Measurements from ENCODE around the gene MAS1L.

MAS1L gene

DNA sequence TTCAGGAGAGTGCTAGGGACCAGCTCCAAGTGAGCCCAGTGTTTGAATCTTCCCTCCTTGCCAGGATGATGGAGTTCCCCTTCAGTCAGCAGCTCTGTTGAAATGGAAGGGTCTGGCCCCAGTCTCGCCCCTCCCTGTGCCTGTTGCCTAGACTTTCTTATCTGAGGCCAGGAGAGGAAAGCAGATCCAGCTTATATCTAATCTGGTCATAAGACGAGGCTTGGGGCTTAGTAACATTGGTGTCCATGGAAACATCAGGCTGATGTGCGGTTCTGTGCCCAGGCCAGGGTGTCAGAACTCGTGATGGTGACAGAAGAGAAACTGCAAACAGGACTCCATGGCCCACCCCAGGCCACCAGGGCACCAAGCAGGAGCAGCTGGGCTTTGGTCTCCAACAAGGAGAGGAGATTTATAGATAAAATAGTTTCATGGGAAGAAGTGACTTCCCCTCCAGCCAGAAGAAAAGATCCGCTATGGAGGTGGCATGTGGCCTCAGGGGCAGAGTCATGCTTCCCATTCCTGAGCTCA is 9.8 kb downstream of the MAS1L start:
- DNase-seq (ENCODE audit: low read depth): no peak
- H3K4me3 ChIP-seq (ENCODE audit: low read length): no peak overlapping the region
- TF ChIP-seq, protein P1, sequence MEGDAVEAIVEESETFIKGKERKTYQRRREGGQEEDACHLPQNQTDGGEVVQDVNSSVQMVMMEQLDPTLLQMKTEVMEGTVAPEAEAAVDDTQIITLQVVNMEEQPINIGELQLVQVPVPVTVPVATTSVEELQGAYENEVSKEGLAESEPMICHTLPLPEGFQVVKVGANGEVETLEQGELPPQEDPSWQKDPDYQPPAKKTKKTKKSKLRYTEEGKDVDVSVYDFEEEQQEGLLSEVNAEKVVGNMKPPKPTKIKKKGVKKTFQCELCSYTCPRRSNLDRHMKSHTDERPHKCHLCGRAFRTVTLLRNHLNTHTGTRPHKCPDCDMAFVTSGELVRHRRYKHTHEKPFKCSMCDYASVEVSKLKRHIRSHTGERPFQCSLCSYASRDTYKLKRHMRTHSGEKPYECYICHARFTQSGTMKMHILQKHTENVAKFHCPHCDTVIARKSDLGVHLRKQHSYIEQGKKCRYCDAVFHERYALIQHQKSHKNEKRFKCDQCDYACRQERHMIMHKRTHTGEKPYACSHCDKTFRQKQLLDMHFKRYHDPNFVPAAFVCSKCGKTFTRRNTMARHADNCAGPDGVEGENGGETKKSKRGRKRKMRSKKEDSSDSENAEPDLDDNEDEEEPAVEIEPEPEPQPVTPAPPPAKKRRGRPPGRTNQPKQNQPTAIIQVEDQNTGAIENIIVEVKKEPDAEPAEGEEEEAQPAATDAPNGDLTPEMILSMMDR (conservative IDR thresholded peaks at IDR 0.05; ENCODE audit: low read length): no peak

DNA sequence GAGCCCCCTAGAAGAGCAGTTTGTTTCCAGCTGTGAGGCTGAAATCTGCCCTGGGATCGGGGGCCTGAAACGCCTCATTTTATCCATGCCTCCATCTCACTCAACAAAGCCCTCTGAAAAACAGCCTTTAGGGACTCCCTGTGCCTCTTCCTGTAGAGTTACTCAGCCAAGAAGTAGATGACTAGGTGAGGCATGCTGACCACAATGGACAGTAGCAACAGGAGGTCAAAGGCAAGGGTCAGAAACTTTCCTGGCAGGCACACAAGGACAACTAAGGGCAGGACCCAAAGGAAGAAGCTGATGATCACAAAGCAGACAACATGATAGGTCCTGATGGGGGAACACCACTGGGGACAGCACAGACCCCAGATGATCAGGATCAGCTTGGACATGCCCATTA is 12.8 kb downstream of the MAS1L start:
- TF ChIP-seq, protein P1 (conservative IDR thresholded peaks at IDR 0.05; ENCODE audit: low read length): no peak
- DNase-seq (ENCODE audit: low read depth): no peak
- H3K4me3 ChIP-seq (ENCODE audit: low read length): no peak overlapping the region

DNA sequence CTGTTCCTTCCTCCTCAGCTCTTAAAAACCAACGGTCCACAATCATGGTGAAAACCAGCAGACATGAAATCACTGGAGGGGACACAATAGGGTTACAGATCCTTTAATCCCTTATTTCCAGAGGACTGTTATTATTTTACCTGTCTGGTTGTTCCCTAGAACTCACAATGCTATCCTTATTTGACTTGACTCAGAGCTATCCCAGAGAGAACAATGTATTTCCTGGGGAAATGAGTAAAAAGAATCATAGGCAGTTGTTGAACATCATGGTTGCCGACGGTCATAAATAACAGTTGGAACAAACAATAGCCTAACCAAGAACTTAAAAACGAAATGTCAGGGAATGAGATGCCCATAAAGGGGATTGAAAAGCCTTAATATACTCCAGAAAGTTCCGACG is 21.5 kb downstream of the MAS1L start:
- no peak overlapping the region for H3K4me3 ChIP-seq (ENCODE audit: low read length)
- no peak for DNase-seq (ENCODE audit: low read depth)
- TF ChIP-seq, protein P1 (conservative IDR thresholded peaks at IDR 0.05; ENCODE audit: low read length): no peak

DNA sequence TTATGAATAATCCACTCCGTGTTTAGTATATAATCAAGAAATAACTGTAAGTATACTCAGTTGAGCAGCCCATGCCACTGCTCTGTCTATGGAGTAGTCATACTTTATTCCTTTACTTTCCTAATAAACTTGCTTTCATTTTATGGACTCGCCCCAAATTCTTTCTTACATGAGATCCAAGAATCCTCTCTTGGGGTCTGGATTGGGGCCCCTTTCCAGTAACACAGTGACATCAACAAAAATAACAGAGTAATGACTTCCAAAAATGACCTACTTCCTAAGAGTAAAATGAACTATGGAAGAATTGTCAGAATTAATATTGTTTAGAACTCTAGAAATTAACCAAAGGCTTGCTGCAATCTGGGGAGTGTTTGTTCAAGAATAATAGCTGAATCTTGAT is 22.0 kb downstream of the MAS1L start:
- TF ChIP-seq, protein P1 (conservative IDR thresholded peaks at IDR 0.05; ENCODE audit: low read length): no peak
- no peak for DNase-seq (ENCODE audit: low read depth)
- H3K4me3 ChIP-seq (ENCODE audit: low read length): no peak overlapping the region

DNA sequence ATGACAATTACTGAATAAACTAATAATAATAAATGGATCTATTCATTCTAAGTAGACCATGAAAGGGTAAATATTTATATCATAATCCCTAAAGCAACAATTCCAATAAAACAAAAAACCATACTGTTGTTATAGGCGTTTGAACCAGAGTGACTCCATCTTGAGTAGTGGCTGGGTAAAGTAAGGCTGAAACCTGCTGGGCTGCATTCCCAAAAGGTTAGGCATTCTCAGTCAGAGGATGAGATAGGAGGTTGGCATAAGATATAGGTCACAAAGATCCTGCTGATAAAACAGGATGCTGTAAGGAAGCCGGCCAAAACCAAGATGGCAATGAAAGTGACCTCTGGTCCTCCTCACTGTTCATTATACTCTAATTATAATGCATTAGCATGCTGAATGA is 22.5 kb downstream of the MAS1L start:
- TF ChIP-seq, protein P1 (conservative IDR thresholded peaks at IDR 0.05; ENCODE audit: low read length): no peak
- H3K4me3 ChIP-seq (ENCODE audit: low read length): no peak overlapping the region
- DNase-seq (ENCODE audit: low read depth): no peak

DNA sequence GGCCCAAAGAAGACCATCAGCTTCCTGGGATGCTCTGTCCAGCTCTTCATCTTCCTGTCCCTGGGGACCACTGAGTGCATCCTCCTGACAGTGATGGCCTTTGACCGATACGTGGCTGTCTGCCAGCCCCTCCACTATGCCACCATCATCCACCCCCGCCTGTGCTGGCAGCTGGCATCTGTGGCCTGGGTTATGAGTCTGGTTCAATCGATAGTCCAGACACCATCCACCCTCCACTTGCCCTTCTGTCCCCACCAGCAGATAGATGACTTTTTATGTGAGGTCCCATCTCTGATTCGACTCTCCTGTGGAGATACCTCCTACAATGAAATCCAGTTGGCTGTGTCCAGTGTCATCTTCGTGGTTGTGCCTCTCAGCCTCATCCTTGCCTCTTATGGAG is 25.7 kb downstream of the MAS1L start:
- TF ChIP-seq, protein P1 (conservative IDR thresholded peaks at IDR 0.05; ENCODE audit: low read length): no peak

DNA sequence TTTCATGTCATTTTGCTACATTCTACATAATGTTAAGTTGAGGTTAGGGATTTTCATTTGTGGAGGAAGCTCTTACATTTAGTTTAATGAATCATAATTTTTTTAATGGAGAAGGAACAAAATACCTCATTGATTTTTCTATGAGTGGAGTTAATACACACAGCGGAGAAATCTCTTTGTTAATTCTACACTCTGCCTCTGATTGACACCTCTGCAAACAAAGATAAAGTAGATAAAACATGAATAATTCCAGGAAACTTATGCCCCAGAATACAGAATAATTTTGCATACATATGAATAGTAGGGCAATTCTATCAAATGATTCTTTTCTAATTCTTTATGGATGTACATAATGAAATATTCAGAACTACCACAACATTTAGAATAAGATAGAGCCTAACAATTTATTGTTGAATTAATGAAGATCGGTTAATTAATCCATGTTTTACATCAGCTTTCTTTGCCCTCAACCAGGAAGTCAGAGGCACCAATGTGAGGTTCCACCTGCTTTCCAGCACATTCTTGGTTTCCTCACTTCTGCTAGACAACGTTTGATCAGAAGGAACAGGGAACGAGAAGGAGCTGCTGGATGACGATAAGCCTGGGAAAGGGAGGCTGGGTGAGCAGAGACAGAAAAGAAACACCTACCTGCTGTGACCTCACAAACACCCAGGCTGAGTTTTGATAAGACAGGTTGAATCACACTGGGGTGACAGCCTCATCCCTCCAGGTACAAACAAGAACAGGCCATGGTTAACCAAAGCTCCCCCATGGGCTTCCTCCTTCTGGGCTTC is 26.5 kb downstream of the MAS1L start:
- no peak overlapping the region for H3K4me3 ChIP-seq (ENCODE audit: low read length)
- no peak for DNase-seq (ENCODE audit: low read depth)
- TF ChIP-seq, protein P1 (conservative IDR thresholded peaks at IDR 0.05; ENCODE audit: low read length): no peak

More for the DNA sequence above, 25.7 kb downstream of the MAS1L start:
- no peak overlapping the region for H3K4me3 ChIP-seq (ENCODE audit: low read length)
- no peak for DNase-seq (ENCODE audit: low read depth)

All from AG10803 (cell line).